Bronchial epithelial cell (primary cell): ENCODE results near the gene PKP3. TPM values are rescaled to one million over a fixed set of nuclear protein-coding genes. Genes with fewer than 3 reads are reported as not detected.
"Not testable (repeated sequence)": the region's sequence is repeated elsewhere in the genome, so short reads cannot be mapped to it uniquely, and the experiment has no call there.

Experiments
- DNase-seq: peaks from one replicate; pipeline ENCODE4 v3.0.0-alpha.2; 2010; ENCODE audit warnings: low read depth
- FAIRE-seq: peaks from 2 replicates; lab custom pipeline; 2011; peaks lifted over from hg19 to GRCh38; lab: Jason Lieb, UNC
- H3K27me3 ChIP-seq: 2 replicates; pipeline ENCODE4 v1.5.1; 2011; ENCODE audit warnings: low read length; ENCODE audit not compliant: control insufficient read depth, insufficient read depth
- H3K36me3 ChIP-seq: 2 replicates; pipeline ENCODE4 v1.5.1; 2011; ENCODE audit warnings: low read length; ENCODE audit not compliant: control insufficient read depth, insufficient read depth
- H3K4me3 ChIP-seq: 2 replicates; pipeline ENCODE4 v1.5.1; 2011; ENCODE audit warnings: mild to moderate bottlenecking, low read depth, low read length, control low read depth
- total RNA-seq: library from RNA; depleted of rRNA; stranded (reverse); fragments of >200 nt; gene quantifications from 2 replicates; pipeline ENCODE4 v1.2.1, GENCODE V29; 2014
- TF ChIP-seq, protein P1 (sequence below): IDR thresholded peaks from 2 replicates; pipeline ENCODE4 v1.5.1; 2011; ENCODE audit warnings: mild to moderate bottlenecking, moderate library complexity, low read length, control low read depth, inconsistent platforms; ENCODE audit not compliant: insufficient read depth, severe bottlenecking

The PKP3 gene
- total RNA-seq, 1 donor from 2014 or later = 231 TPM

DNA sequence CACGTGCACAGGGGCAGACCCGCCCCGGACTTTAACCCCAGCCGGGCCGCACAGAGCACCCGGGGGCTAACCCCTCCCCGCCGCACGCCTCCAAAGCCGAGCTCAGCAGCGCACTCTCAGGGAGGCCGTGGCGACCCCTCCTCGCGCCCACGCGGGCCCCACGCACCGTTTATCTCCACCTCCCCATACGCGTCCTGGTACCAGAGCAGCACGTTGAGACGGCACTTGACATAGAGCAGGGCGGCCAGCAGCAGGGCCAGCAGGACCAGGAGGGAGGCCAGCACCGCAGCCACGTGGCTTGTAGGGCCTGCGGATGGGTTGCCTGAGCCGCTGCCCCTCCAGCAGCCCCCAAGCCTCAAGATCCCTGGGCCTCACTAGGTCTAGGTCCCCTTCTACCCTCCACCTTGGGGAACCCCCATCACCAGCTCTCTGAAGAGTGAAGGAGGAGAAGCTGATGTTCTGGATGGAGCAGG is 13.7 kb downstream of the PKP3 start:
- FAIRE-seq = no peak
- H3K27me3 ChIP-seq = no peaks in the 10 kb centered on the region
- TF ChIP-seq, protein P1, sequence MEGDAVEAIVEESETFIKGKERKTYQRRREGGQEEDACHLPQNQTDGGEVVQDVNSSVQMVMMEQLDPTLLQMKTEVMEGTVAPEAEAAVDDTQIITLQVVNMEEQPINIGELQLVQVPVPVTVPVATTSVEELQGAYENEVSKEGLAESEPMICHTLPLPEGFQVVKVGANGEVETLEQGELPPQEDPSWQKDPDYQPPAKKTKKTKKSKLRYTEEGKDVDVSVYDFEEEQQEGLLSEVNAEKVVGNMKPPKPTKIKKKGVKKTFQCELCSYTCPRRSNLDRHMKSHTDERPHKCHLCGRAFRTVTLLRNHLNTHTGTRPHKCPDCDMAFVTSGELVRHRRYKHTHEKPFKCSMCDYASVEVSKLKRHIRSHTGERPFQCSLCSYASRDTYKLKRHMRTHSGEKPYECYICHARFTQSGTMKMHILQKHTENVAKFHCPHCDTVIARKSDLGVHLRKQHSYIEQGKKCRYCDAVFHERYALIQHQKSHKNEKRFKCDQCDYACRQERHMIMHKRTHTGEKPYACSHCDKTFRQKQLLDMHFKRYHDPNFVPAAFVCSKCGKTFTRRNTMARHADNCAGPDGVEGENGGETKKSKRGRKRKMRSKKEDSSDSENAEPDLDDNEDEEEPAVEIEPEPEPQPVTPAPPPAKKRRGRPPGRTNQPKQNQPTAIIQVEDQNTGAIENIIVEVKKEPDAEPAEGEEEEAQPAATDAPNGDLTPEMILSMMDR = no peak

DNA sequence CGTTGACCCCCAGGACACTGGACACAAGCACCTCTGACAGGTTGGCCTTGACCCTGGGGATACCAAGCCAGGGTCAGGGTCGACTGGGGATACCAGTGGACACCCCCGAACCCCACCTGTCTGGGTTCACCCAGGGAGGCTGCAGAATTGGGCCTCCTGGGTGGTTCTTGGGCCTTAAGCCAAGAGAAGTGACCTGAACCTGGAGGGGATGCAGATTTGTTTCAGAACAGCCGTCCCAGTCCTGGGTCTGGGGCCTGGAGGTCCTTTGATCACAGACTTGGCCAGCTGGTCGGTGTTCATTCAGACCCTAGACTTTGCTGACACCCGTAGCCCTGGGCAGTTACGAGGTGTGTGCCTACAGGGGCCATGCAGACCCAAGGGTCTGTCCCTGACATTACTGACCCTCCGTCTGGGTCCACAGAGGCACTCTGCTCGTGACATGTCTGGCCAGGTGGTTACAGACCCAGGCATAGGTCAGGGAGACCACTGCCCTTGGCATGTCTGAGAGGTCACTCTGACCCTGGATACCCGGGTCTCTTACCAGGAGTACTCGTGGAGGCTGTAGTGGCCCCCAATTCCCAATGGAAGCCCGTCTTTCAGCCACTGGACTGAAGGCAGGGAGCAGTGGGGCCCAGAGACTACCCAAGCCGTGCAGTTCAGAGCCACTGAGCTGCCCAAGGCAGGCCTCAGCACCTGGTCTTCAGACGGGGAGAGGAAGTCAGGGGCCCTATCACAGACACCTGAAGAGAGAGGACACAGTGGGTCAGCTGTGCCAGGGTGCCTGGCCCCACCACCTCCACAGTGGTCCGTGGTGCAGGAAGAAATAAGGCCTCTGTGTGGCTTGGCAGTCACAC is 14.4 kb downstream of the PKP3 start:
- no peak for FAIRE-seq
- Histone ChIP-seq H3K27me3 (no peaks in the 10 kb centered on the region), H3K4me3 (no peak overlapping the region), H3K36me3 (peaks cover 21% of the 10 kb centered on the region)
- TF ChIP-seq, protein P1 = no peak
- no peak for DNase-seq

More for the DNA sequence above, 13.7 kb downstream of the PKP3 start:
- Histone ChIP-seq H3K36me3 (peaks cover 25% of the 10 kb centered on the region), H3K4me3 (no peak overlapping the region)
- DNase-seq = no peak

DNA sequence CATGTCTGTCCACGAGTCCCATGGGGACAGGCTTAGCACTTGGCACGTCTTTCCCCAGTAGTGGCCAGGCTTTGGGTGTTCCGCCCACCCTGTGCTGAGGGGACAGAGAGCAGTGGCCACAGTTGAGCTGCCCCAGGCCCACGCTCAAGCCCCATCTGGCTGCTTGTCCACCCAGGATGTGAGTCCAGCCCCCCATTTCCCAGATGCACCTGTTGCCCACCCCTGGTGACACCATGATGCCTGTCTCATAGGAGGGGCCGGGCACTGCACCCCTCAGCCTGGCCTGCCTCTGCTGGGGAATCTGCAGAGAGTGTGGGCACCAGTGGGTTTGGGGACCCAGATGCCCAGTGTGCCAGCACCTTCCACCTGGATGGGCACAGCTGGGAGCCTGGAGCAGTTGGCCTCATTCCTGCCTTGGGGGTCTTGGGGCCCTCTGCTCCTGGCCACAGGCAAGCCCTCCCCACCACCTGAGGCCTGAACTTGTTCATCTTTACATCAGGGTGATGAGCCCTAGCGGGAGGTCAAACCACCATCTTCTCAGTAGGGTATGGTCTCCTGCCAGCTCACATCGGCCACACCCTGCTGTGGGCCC is 15.1 kb downstream of the PKP3 start:
- Histone ChIP-seq H3K27me3 (no peaks in the 10 kb centered on the region), H3K36me3 (peaks cover 14% of the 10 kb centered on the region), H3K4me3 (no peak overlapping the region)
- TF ChIP-seq, protein P1 = no peak
- no peak for FAIRE-seq
- DNase-seq = no peak

DNA sequence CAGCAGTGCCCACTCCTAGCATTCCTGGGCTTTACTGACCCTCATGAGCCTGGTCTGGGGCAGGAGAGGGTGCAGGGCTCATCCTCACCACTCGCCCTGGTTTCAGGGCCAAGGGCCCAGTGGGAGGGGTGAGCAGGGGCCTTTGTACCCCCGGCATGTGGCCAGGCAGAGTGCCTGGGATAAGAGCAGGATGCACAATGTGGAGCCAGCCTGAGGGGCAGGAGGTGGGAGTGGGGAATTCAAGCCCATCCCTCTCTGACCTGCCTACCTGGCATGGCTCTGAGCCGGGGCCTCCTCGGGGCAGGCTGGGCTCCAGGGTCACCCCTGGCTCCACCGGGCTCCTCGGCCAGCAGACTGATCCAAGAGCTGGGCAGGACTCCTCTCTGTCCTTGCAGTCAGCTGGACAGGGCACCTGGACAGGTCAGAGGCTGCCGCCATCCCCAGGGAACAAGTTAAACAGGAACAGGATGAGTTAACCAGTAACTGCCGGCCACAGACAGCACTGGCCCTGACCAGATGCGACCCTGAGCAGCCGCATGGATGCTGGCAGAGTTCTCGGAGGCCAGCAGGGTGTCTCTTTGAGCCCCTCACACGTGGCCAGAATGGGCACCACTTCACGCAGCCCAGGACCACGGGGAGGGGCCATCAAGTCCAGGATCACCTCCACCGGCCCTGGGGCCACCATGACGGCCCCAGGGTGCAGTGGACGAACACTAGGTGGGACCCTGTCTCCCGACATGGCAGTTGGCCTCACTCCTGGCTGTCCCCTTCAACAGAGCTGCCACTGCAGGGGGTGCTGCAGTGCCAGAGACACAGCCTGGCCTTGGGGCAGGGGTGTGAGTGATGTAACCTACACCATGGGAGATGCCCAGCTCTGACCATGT is 15.8 kb downstream of the PKP3 start:
- DNase-seq (no peak), FAIRE-seq (no peak)
- TF ChIP-seq, protein P1 = no peak
- H3K4me3 ChIP-seq = no peak overlapping the region
- H3K36me3 ChIP-seq = peaks cover 7% of the 10 kb centered on the region
- H3K27me3 ChIP-seq = no peaks in the 10 kb centered on the region

DNA sequence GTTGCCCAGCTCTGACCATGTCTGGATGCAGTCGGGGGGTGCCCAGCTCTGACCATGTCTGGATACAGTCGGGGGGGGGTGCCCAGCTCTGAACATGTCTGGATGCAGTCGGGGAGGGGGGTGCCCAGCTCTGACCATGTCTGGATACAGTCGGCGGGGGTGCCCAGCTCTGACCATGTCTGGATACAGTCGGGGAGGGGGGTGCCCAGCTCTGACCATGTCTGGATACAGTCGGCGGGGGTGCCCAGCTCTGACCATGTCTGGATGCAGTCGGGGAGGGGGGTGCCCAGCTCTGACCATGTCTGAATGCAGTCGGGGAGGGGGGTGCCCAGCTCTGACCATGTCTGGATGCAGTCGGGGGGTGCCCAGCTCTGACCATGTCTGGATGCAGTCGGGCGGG is 16.7 kb downstream of the PKP3 start:
- not testable (repeated sequence) for H3K4me3 ChIP-seq, H3K27me3 ChIP-seq, FAIRE-seq, H3K36me3 ChIP-seq, DNase-seq

DNA sequence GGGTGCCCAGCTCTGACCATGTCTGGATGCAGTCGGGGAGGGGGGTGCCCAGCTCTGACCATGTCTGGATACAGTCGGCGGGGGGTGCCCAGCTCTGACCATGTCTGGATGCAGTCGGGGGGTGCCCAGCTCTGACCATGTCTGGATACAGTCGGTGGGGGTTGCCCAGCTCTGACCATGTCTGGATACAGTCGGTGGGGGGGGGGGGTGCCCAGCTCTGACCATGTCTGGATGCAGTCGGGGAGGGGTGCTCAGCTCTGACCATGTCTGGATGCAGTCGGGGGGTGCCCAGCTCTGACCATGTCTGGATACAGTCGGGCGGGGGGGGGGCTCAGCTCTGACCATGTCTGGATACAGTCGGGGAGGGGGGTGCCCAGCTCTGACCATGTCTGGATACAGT is 17.5 kb downstream of the PKP3 start:
- not testable (repeated sequence) for DNase-seq, FAIRE-seq, H3K4me3 ChIP-seq, H3K27me3 ChIP-seq, H3K36me3 ChIP-seq
